ENCODE data around the gene AIG1.
"Not testable (repeated sequence)": the region's sequence is repeated elsewhere in the genome, so short reads cannot be mapped to it uniquely, and the experiment has no call there.

Gene AIG1

GRCh38 chr6:143323729-143324470, 263.2 kb downstream of the AIG1 start:
- no peak for DNase-seq

- no peak for DNase-seq
These were observed 264.9 kb downstream of the AIG1 start for GRCh38 chr6:143325379-143326140.

DNA sequence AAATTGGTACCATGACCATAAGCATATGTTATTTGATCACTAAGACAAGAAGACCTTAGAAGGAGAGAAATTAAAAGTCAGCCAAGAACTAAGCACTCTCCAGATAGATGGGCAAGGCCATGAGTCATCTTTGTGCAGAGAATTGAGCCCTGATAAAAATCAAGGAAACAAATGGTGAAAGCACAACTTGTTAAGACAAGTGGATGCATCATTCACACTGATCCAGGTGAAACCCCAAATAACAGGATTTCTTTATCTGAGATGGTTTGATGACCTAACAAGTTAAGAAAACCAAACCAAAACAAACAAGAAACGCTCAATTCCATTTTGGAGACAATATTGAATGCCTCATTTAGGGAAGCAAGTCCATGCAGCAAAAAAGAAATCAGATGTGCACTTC, 268.2 kb downstream of the AIG1 start:
- DNase-seq = no peak

GRCh38 chr6:143329323-143329722, 268.6 kb downstream of the AIG1 start:
- DNase-seq = no peak

DNA sequence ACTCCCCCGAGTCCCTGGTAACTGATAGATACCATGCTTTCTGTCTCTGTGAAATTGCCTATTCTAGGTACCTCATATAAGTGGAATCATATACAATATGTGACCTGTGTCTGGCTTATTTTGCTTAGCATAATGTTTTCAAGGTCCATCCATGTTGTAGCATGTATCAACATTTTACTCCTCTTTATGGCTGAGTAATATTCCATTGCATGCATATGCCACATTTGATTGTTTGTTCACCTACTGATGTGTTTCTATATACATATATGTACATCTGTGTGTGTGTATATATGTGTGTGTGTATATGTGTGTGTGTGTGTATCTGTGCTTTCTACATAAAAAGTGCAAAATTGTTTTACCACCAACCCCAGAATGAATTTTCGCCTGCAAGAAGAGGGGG, 270.7 kb downstream of the AIG1 start:
- no peak for DNase-seq

GRCh38 chr6:143332153-143332845, 271.6 kb downstream of the AIG1 start:
- no peak for DNase-seq

DNA sequence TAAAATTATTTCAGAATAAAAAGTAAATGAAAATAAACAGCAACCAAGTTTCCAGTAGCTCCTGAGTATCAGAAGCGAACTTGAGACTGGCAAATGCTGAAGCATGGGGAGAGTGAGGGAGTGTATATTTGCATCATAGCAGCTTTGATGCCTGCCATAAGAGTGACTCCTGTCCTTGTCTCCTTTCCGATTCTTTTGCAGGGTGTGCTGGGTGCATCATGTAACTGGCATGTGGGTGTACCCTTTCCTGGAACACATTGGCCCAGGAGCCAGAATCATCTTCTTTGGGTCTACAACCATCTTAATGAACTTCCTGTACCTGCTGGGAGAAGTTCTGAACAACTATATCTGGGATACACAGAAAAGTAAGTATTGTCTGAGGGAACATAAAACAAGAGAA, 272.4 kb downstream of the AIG1 start:
- DNase-seq = no peak

DNA sequence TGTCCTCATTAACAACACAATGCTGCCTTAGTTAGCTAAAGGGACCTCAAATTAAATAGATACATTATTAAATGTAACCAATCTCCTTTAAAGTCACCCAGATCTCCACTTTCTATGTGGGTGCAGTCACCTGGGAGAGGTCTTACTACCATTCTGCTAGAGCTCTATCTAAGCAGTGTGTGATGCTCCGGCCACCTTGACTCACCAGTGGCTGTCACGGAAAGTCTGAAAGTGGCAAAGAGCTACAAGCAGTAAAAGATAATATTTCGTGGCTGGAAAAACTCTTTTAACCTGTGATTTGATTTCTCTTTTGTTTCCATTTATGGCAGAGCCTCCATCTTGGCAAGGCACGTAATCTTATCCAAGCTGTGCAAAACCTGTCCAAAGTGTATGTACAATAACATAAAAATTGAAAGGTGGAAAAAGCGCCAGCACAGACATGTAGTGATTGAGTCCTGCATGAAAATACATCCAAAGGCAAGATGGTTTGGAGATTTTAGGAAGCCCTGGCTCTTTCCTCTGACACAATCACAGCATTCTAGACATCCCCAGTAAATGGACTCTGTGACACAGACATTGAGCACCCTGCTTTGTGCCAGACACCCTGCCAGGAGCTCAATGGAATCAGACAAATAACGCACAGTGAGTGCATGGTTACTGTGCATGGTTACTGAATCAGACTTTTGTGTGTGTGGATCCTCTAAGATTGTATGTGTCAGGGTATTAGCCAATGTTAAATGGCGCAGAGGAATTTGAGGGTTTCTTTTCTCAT, 273.2 kb downstream of the AIG1 start:
- DNase-seq = peak in 2 of 56 donors; percentile 1 to 2

DNA sequence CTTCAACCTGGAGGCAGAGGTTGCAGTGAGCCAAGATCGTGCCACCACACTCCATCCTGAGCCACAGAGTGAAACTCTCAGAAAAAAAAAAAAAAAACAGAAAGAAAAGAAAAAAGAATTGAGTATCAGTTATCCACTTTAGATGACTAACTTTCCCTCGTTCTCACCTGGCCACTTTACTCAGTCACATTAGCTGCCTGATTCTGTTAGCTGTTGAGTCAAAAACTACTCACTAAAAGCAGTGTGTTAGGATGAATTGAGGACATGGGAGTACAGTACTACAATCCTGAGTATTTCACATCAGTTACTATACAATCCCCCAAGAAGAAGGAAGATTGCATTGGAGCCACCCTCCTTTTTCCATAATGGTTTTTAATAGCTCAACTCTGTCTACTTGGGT, 275.2 kb downstream of the AIG1 start:
- DNase-seq = no peak

DNA sequence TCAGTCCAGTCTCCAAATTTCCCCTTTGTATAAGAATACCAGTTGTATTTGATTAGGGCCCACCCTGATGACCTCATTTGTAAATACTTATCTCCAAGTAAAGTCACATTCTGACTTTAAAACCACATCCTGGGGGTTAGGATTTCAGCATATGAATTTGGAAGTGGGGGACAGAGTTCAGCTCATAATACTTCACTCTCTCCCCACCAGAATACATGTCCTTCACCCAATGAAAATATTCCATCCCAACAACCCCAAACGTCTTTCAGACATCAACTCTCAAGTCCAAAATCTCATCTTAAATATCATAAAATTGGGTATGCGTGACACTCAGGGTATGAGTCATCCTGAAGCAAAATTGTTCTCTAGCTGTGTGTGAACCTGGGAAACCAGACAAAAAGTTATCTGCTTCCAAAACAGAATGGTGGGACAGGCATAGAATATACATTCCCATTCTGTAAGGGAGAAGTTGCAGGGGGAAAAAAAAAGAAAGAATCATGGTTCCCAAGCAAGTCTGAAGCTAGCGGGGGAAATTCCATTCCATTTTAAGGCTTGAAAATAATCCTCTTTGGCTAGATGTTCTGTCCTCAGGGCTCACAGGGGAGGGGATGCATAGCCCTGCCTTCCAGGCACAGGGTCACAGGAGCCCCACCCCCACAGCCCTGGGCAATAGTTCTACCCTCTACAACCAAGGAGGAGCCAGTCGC, 275.9 kb downstream of the AIG1 start:
- DNase-seq = no peak

DNA sequence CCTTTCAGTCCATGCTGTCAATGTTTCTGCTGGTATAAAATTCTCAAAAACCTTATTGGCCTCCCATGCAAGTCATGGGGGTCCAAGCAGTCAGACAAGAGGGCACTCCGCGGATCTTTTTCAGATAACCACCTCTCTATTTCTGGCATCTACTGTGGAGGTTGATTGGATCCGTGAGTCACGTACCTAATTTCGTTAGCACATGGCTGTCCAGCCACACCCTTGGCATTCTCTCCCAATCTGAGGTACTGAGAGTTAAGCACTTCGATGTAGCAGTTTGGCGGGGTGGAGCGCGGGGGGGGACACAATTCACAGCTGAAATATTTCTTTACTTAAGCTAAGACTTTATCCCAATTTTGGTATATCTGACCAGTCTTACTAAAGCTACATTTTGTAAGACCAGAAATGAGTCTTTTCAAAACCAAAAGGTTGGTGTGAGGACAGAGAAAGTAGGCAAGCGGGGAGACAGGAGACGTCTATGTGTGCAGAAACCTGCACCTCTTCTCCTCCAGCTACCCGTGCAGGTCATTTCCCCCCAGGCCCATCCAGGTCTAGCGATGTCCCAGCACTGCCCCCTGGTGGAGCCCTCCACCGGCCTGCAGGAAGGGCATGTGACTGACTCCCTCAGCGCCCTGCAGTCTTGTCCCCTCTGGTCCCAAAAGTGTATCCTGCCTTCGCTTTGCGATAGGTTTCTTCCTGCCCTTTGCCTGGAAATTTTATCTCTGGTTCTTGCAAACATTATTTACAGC, 276.7 kb downstream of the AIG1 start:
- DNase-seq = peak in 5 of 56 donors; percentile 2 to 34 (median 4)

DNA sequence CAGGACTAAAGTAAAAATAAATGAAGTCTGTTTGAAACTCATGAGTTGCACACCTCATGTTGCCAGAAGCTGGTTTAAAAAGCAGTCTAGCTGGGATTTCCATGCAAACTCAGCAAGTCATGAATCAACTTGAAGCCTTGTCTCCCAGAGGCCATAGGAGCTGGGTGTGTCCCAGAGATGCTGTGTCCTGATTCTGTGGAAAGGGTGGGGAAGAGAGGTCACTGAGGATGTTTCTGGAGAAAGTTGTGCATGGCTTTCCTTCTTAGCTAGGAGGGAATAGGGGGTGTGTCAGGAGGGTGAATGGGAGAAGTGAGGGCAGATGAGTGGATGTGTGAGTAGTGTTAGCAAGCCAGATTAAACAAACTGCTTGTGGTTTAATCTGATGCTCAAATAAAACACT, 278.5 kb downstream of the AIG1 start:
- no peak for DNase-seq

GRCh38 chr6:143345477-143345876, 284.8 kb downstream of the AIG1 start:
- DNase-seq = not testable (repeated sequence)

GRCh38 chr6:143346004-143346403, 285.3 kb downstream of the AIG1 start:
- no peak for DNase-seq

GRCh38 chr6:143348531-143348930, 287.8 kb downstream of the AIG1 start:
- DNase-seq = no peak

- no peak for DNase-seq
These were observed 288.8 kb downstream of the AIG1 start for GRCh38 chr6:143349530-143349929.

- DNase-seq = no peak
These were observed 295.6 kb downstream of the AIG1 start for GRCh38 chr6:143356101-143356880.

- no peak for DNase-seq
These were observed 296.5 kb downstream of the AIG1 start for GRCh38 chr6:143357152-143357551.

DNA sequence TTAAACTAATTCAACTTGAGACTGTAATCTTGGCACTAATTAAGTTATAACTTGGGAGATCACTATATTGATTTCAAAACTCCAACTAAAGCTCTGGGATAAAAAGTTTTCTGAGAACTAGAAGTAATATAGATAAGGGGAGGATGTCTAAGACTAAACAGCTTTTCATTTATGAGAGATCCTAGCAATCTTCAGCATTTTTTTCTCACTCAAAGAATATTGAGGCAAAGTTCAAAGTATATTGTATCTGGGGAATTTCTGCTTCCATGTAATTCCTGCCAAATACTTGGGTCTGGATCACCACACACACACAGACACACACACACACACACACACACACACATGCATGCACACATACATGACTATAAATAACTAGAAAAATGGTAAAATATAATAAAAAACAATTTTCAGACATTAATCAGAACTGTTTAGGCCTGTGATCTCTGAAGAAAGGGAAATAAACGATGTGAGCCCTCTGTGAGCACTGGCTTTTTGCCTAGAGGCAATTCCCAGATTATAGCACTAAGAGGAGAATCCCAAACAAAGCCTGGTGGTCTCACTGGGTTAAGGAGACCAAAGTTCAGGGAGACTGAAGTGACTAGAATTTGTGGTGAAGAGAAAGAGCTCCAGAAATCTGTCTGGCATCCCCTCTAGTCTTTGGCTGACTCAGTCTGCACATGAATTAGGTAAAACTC, 297.0 kb downstream of the AIG1 start:
- DNase-seq = no peak
